ENCODE data around the gene ELF2. TPM values are rescaled to one million over a fixed set of nuclear protein-coding genes. Genes with fewer than 3 reads are reported as not detected.
A peak's percentile ranks its signal among the peaks of the same experiment; 100 is the strongest.

Gene ELF2
- total and polyA plus RNA-seq, 8 donors: 9.0 to 31.6 (median 18.7) TPM

- intact Hi-C loops (cut with DNase I): no loop called here
Measured at GRCh38 chr4:139137763-139138162, 39.3 kb downstream of the ELF2 start.

GRCh38 chr4:139134403-139134802 is 42.6 kb downstream of the ELF2 start:
- no peaks in the 10 kb centered on the region for H3K27me3 ChIP-seq
- H3K27ac ChIP-seq: no peak overlapping the region
- H3K9me3 ChIP-seq: no peaks in the 10 kb centered on the region
- TF ChIP-seq, protein P1, sequence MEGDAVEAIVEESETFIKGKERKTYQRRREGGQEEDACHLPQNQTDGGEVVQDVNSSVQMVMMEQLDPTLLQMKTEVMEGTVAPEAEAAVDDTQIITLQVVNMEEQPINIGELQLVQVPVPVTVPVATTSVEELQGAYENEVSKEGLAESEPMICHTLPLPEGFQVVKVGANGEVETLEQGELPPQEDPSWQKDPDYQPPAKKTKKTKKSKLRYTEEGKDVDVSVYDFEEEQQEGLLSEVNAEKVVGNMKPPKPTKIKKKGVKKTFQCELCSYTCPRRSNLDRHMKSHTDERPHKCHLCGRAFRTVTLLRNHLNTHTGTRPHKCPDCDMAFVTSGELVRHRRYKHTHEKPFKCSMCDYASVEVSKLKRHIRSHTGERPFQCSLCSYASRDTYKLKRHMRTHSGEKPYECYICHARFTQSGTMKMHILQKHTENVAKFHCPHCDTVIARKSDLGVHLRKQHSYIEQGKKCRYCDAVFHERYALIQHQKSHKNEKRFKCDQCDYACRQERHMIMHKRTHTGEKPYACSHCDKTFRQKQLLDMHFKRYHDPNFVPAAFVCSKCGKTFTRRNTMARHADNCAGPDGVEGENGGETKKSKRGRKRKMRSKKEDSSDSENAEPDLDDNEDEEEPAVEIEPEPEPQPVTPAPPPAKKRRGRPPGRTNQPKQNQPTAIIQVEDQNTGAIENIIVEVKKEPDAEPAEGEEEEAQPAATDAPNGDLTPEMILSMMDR (IDR thresholded peaks at IDR 0.05): no peak
- intact Hi-C loops (cut with DNase I): no loop called here
- DNase-seq (no peak), FAIRE-seq (no peak), ATAC-seq (no peak)
- no peaks in the 10 kb centered on the region for H3K4me1 ChIP-seq
- peaks cover 0 to 12% (median 0%) of the 10 kb centered on the region in 3 donors for H3K36me3 ChIP-seq
- no peak overlapping the region for H3K4me3 ChIP-seq

More at GRCh38 chr4:139137763-139138162, 39.3 kb downstream of the ELF2 start:
- ATAC-seq: no peak
- H3K4me3 ChIP-seq: no peak overlapping the region
- DNase-seq: no peak
- H3K27ac ChIP-seq: no peak overlapping the region
- H3K4me1 ChIP-seq: no peaks in the 10 kb centered on the region
- peaks cover 0 to 12% (median 0%) of the 10 kb centered on the region in 3 donors for H3K36me3 ChIP-seq
- 97 to 99% methylated on average over 3 of the region's 3 CpGs for WGBS, 2 donors
- no peaks in the 10 kb centered on the region for H3K27me3 ChIP-seq
- no peaks in the 10 kb centered on the region for H3K9me3 ChIP-seq
- FAIRE-seq: no peak
- TF ChIP-seq, protein P1 (IDR thresholded peaks at IDR 0.05): no peak

GRCh38 chr4:139131209-139131870 is 45.7 kb downstream of the ELF2 start:
- H3K4me1 ChIP-seq: peaks cover 0 to 3% (median 0%) of the 10 kb centered on the region in 3 donors
- TF ChIP-seq, protein P1 (IDR thresholded peaks at IDR 0.05): no peak
- no peaks in the 10 kb centered on the region for H3K36me3 ChIP-seq
- intact Hi-C loops (cut with DNase I): no loop called here
- no peaks in the 10 kb centered on the region for H3K27me3 ChIP-seq
- FAIRE-seq (no peak), ATAC-seq (no peak), DNase-seq (no peak)
- WGBS, 2 donors: 55% methylated on average over 3 of the region's 3 CpGs
- H3K27ac ChIP-seq: no peak overlapping the region
- H3K4me3 ChIP-seq: no peak overlapping the region
- H3K9me3 ChIP-seq: no peaks in the 10 kb centered on the region

DNA sequence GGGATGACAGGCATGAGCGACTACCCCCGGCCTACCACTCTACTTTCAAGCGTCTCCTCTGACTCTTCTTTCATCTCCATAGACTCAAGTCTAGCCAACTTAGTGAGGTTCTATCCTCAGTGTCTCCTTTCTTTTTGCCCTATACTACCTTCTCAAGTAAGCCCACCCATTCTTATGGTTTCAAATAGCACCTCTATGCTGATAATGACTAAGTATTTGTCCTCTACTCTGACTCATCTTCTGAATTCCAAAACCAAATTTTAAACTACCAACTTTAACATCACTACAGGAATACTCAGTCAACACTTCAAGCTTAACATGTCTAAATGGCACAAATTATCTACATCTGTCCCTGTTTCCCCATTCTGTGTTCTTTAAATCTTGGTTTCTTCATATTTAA is 47.8 kb downstream of the ELF2 start:
- ATAC-seq (no peak), FAIRE-seq (no peak), DNase-seq (no peak)
- no peaks in the 10 kb centered on the region for H3K9me3 ChIP-seq
- no peak overlapping the region for H3K4me3 ChIP-seq
- TF ChIP-seq, protein P1 (IDR thresholded peaks at IDR 0.05): no peak
- WGBS, 2 donors: 73 to 81% methylated on average over 3 of the region's 3 CpGs
- H3K27ac ChIP-seq: no peak overlapping the region
- intact Hi-C loops (cut with DNase I): no loop called here
- H3K4me1 ChIP-seq: peaks cover 0 to 3% (median 0%) of the 10 kb centered on the region in 3 donors
- H3K27me3 ChIP-seq: no peaks in the 10 kb centered on the region
- H3K36me3 ChIP-seq: no peaks in the 10 kb centered on the region

- Histone ChIP-seq H3K4me1 (peaks cover 0 to 3% (median 0%) of the 10 kb centered on the region in 3 donors), H3K27me3 (no peaks in the 10 kb centered on the region), H3K4me3 (no peak overlapping the region), H3K27ac (no peak overlapping the region), H3K9me3 (no peaks in the 10 kb centered on the region), H3K36me3 (no peaks in the 10 kb centered on the region)
- ATAC-seq (peak in 1 of 4 donors; percentile 47), DNase-seq (no peak), FAIRE-seq (no peak)
- TF ChIP-seq, protein P1 (IDR thresholded peaks at IDR 0.05): no peak
- intact Hi-C loops (cut with DNase I): no loop called here
- WGBS, 2 donors: 42 to 45% methylated on average over 3 of the region's 3 CpGs
Measured at GRCh38 chr4:139126898-139127297, 50.1 kb downstream of the ELF2 start.
